Activated T-helper 1 cell treated with anti-CD3 and anti-CD28 coated beads, Interleukin-12 subunit alpha, Interleukin-12 subunit beta, Interleukin-2, Interleukin-4 antibody, amounts not matched to agents 30 ng/mL and 10 ng/mL and 1 ng/mL, durations not matched to agents 14 hours and 24 hours and 36 hours (primary cell): ENCODE data around the gene SNX12. TPM values are rescaled to one million over a fixed set of nuclear protein-coding genes. Genes with fewer than 3 reads are reported as not detected.
"Not testable (repeated sequence)": the region's sequence is repeated elsewhere in the genome, so short reads cannot be mapped to it uniquely, and the experiment has no call there.

Experiments
- DNase-seq: peaks from one replicate; pipeline ENCODE4 v3.0.0; 2021; ENCODE audit warnings: low spot score
- H3K27ac Mint-ChIP-seq: one replicate; pipeline ENCODE4 v1.8.0; 2021; ENCODE audit warnings: mild to moderate bottlenecking, mixed read lengths
- H3K27me3 Mint-ChIP-seq: one replicate; pipeline ENCODE4 v1.8.0; 2022; ENCODE audit warnings: mild to moderate bottlenecking, moderate library complexity, mixed read lengths; ENCODE audit not compliant: insufficient read depth
- H3K36me3 Mint-ChIP-seq: one replicate; pipeline ENCODE4 v1.8.0; 2021; ENCODE audit warnings: low read depth, mixed read lengths
- H3K4me1 Mint-ChIP-seq: one replicate; pipeline ENCODE4 v1.8.0; 2021; ENCODE audit warnings: low read depth, mixed read lengths
- H3K4me3 Mint-ChIP-seq: one replicate; pipeline ENCODE4 v1.8.0; 2021; ENCODE audit warnings: mild to moderate bottlenecking, moderate library complexity, mixed read lengths
- H3K9me3 Mint-ChIP-seq: one replicate; pipeline ENCODE4 v1.8.0; 2021; ENCODE audit warnings: mixed read lengths
- intact Hi-C: fragments of 100-400 bp; cut with micrococcal nuclease; formaldehyde crosslinking; loops from one replicate; pipeline ENCODE4 v1.15.1; 2024
- total RNA-seq: library from RNA; stranded (reverse); gene quantifications from 2 replicates; pipeline ENCODE4 v1.2.3, GENCODE V29; 2022

Gene SNX12
- total RNA-seq, 1 donor from 2014 or later = 47.9 TPM

DNA sequence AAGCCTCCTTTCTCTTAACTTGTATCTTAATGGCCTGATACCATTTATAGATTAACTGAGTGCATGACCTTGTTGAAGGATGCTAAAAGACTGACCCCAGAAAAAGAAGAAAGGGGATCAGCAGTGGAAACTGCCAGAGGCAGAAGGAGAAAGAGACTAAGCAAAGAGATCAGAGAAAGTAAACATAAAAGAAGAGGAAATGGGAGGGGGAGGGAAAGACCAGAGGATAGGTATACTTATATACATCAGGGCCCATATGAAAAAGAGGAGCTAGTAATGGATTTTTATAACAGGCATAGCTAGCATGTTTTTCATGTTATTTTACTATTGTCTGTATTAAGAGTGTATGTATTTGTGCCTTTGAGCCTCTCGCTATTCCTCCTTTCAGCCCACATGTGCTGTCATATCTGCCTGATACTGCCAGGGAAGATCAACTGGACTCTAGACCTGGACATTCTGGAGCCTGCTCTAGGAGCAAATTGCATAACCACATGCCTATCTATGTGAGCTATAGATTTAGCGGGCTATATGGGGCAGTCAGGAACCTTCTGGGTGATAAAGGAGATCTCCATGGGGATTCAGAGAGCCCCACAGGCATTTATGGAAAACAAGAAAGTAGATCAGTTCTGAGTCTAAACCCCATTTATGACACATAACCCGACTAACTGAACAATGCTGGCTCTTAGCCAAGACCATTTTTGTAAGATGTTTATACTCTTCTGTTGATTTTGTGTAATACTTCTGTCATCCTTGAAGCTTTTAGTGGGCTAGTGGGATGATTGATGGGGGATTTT lies 13.4 kb upstream of the SNX12 start:
- H3K9me3 Mint-ChIP-seq = no peaks in the 10 kb centered on the region
- DNase-seq = no peak
- intact Hi-C loops = no loop called here
- H3K4me1 Mint-ChIP-seq = no peaks in the 10 kb centered on the region
- no peak overlapping the region for H3K4me3 Mint-ChIP-seq
- H3K36me3 Mint-ChIP-seq = no peaks in the 10 kb centered on the region
- no peak overlapping the region for H3K27ac Mint-ChIP-seq
- H3K27me3 Mint-ChIP-seq = peaks cover 5% of the 10 kb centered on the region

DNA sequence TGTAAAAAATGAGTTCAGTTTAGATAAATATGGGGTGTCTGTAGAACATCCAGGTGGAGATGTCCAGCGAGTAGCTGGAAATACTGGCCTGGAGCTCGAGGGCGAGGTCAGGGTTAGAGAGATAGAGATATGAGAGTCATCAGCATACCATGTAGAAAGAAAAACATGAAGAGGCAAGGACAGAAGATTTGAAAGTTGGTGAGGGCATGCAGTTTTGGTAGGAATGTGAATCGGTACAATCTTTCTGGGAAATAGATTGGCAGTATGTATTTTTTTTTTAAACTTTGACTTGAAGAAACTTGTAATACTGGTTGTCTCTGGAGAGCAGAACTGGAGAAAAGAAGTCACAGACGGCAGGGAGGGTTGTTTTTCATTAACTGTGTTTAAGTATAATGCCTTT lies 2.4 kb upstream of the SNX12 start:
- intact Hi-C loops = no loop called here
- no peak overlapping the region for H3K4me3 Mint-ChIP-seq
- no peak overlapping the region for H3K27ac Mint-ChIP-seq
- H3K36me3 Mint-ChIP-seq = peaks cover 7% of the 10 kb centered on the region
- peaks cover 11% of the 10 kb centered on the region for H3K27me3 Mint-ChIP-seq
- DNase-seq = no peak
- H3K4me1 Mint-ChIP-seq = peaks cover 15% of the 10 kb centered on the region
- H3K9me3 Mint-ChIP-seq = no peaks in the 10 kb centered on the region

DNA sequence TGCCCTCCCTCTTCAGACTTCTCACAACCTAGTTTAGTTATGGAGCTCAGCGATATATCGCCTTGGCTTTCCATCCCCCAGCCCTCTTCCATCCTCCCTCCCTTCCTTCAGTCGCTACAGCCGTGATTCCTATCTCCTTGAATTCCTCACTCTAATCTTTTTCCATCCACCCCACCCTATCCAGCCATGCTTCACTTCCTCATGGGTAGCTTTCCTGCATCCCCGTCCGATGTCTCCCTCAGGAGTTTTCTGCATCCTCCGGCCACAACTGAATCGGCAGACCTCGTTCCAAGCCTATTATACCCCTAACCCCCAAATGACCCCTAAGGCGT lies 456 bp downstream of the SNX12 start:
- Mint-ChIP-seq H3K4me1 (peaks cover 22% of the 10 kb centered on the region), H3K36me3 (peaks cover 17% of the 10 kb centered on the region), H3K9me3 (no peaks in the 10 kb centered on the region), H3K27ac (peak overlapping the region; percentile 96), H3K27me3 (peaks cover 4% of the 10 kb centered on the region), H3K4me3 (peak overlapping the region; percentile 98)
- DNase-seq = no peak
- intact Hi-C loops = loop anchor here (1.0 to 5.0 kb wide), 9 partner anchors 28 to 299 kb away; partner anchors contain the start of genes FOXO4, IL2RG, MED12 and NONO

DNA sequence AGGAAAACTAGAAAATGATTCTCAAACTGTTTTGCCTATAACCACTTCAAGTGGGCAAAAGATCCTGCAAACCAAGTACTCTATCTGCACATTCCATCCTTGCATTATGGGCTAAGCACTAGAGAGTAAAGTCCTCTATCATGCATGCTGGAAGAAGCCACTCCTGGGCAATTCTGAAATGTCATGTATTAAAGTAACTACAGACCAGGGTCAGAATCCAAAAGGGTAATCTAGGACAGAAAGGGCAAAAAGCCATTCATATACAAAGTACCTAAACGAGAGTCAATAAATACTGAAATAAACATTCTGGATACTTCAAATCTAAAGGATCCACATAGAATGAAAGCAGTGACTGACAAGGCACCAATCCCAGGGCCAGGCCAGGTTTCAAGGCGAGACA lies 1.0 kb downstream of the SNX12 start:
- H3K4me3 Mint-ChIP-seq = peak overlapping the region; percentile 98
- H3K36me3 Mint-ChIP-seq = peaks cover 19% of the 10 kb centered on the region
- H3K27ac Mint-ChIP-seq = peak overlapping the region; percentile 96
- DNase-seq = no peak
- no peaks in the 10 kb centered on the region for H3K27me3 Mint-ChIP-seq
- H3K9me3 Mint-ChIP-seq = no peaks in the 10 kb centered on the region
- intact Hi-C loops = loop anchor here (5.0 kb wide), 1 partner anchor 130 kb away; no protein-coding TSS in a partner anchor
- peaks cover 22% of the 10 kb centered on the region for H3K4me1 Mint-ChIP-seq

DNA sequence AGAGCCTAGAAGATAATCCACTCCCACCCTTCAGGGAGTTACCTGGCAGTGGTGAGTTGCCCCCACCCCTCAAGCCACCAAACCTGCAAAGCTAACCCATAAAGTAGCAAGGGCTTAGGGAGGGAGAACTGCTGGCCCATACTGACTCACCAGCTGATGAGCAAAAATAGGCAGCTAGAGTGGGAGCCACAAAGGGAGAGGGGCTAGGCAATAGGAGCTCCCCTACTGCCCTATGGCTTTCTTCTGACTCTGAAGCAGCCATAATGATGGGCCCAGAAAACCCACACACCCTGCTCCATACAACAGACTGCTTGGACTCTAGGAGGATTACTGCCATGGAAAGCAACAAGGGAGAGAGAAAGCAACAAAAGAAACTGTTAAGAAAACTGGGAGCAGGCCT lies 8.0 kb downstream of the SNX12 start:
- Mint-ChIP-seq H3K27me3 (no peaks in the 10 kb centered on the region), H3K4me3 (no peak overlapping the region), H3K27ac (no peak overlapping the region), H3K9me3 (no peaks in the 10 kb centered on the region), H3K4me1 (peaks cover 32% of the 10 kb centered on the region), H3K36me3 (peaks cover 36% of the 10 kb centered on the region)
- intact Hi-C loops = no loop called here
- no peak for DNase-seq

DNA sequence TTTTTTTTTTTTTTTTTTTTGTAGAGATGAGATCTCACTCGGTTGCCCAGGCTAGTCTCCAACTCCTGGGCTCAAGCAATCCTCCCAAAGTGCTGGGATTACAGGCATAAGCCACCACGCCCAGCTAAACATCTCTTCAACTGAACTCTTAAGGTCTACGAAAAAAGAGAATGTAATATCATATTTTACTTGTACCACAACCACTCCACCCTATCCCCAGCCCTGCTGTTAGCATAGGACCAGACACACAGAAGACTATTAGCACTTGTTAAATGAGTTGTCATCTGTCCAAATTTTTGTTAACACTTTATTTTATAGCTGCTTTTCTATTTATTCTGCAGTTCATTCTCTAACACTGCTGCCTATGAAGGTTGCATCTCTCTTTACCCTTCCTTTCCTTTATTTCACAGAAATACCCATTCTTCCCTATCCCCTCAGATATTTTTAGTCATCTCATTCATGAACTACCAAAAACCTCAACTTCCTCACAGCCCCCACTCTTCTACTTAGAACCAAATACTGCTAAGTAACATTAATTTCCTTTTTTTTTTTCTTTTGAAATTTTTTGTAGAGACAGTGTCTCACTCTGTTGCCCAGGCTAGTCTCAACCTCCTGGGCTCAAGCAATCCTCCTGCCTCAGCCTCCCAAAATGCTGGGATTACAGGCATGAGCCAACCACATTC lies 10.1 kb downstream of the SNX12 start:
- intact Hi-C loops = no loop called here
- H3K27me3 Mint-ChIP-seq = no peaks in the 10 kb centered on the region
- H3K9me3 Mint-ChIP-seq = no peaks in the 10 kb centered on the region
- H3K27ac Mint-ChIP-seq = peak overlapping the region; percentile 25
- no peak for DNase-seq
- peaks cover 31% of the 10 kb centered on the region for H3K36me3 Mint-ChIP-seq
- no peak overlapping the region for H3K4me3 Mint-ChIP-seq
- peaks cover 24% of the 10 kb centered on the region for H3K4me1 Mint-ChIP-seq

DNA sequence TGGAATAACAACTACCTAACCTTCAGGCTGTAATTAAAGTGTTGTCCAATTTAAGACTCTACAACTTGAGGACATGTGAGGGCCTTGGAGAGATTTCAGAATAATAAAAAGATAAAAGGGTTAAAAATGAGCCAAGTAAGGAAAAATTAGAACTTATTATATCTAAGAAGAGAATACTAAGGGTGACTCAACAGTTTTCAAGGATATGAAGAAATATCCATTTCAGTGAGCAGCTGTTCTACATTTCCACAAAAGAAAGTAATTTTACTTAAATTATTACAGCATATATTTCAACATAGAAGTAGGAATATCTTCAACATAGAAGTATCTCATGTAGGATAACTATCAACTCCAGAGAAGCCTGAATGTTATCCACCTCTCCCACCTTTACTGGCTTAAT lies 11.3 kb downstream of the SNX12 start:
- Mint-ChIP-seq H3K4me3 (no peak overlapping the region), H3K27ac (no peak overlapping the region), H3K27me3 (no peaks in the 10 kb centered on the region), H3K36me3 (peaks cover 27% of the 10 kb centered on the region), H3K4me1 (peaks cover 24% of the 10 kb centered on the region), H3K9me3 (no peaks in the 10 kb centered on the region)
- intact Hi-C loops = no loop called here
- no peak for DNase-seq

DNA sequence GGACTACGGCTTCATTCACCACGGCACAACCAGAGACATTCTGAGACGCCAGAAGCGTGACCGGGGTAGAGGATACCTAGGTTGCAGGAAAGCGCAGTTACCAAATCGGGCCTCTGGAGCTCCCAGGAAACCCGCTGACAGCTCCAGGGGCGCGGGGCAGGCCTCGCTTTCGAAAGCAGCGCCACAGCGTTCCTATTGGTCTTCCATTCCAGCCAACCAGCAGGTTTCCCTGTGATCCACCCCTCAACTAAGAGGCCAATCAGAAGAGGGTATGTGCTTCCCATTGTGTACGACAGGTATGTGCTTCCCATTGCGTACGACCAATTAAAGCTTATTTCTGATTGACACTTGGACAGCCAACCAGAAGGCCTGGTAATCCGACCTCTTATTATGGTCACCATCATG lies 14.9 kb downstream of the SNX12 start:
- H3K27ac Mint-ChIP-seq = no peak overlapping the region
- H3K4me1 Mint-ChIP-seq = peaks cover 4% of the 10 kb centered on the region
- H3K27me3 Mint-ChIP-seq = no peaks in the 10 kb centered on the region
- intact Hi-C loops = no loop called here
- peak overlapping the region; percentile 39 for H3K4me3 Mint-ChIP-seq
- no peak for DNase-seq
- no peaks in the 10 kb centered on the region for H3K9me3 Mint-ChIP-seq
- H3K36me3 Mint-ChIP-seq = peaks cover 14% of the 10 kb centered on the region

DNA sequence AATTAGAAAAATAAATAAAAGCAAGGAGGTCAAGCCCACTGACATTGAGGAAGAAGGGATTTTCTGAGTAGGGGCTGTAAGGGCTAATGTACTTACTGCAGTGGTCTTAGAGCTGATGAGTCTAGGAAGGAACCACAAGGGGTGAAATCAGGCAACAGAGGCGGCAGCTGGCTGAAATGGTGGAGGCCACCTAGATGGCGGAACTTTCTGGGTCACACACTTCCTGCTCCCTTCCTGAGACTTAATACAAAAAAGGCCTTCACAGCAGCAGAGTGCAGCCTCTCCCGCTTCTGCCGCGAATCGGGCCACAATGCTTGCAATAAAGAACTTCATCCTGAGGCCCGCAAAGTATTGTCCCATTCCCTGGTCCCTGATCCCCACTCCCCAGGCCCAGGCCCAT lies 15.4 kb downstream of the SNX12 start:
- Mint-ChIP-seq H3K27me3 (no peaks in the 10 kb centered on the region), H3K9me3 (no peaks in the 10 kb centered on the region), H3K36me3 (peaks cover 9% of the 10 kb centered on the region), H3K4me3 (peak overlapping the region; percentile 39), H3K4me1 (no peaks in the 10 kb centered on the region), H3K27ac (no peak overlapping the region)
- intact Hi-C loops = no loop called here
- no peak for DNase-seq

DNA sequence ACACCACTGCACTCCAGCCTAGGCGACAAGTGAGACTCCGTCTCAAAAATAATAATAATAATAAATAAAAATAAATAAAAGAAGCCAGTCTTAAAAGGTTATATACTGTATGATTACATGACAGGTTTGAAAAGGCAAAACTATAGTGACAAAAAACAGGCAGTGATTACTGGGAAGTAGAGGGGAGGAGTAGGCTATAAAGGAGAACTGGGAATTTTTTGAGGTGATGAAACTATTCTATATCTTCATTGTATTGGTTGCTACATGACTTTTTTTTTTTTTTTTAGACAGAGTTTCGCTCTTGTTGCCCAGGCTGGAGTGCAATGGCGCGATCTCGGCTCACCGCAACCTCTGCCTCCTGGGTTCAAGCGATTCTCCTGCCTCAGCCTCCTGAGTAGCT lies 20.2 kb downstream of the SNX12 start:
- H3K9me3 Mint-ChIP-seq, H3K36me3 Mint-ChIP-seq, H3K4me3 Mint-ChIP-seq, intact Hi-C loops, H3K27ac Mint-ChIP-seq, H3K4me1 Mint-ChIP-seq, H3K27me3 Mint-ChIP-seq, DNase-seq: not testable (repeated sequence)

DNA sequence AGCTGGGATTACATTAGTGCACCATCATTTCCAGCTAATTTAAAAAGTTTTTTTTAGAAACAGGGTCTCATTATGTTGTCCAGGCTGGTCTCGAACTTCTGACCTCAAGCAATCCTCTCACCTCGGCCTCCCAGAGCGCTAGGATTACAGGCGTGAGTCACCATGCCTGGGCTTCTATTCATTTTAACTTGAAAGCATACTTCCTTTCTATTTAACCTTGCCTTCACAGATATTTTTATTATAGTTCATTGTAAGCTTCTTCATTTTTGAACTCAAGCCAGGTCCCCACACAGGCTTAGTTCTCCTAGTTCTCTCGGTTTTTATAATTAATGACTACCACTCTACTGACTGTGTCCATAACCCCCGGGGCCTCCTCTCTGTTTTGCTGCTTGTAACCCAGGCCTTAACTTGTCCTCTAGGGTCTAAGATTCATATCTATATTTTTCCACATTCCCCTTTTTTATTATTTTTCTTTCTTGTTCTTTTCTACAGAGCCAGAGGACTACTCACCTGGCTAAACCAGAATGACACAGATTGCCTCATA lies 50.7 kb downstream of the SNX12 start:
- no peaks in the 10 kb centered on the region for H3K36me3 Mint-ChIP-seq
- intact Hi-C loops = no loop called here
- no peaks in the 10 kb centered on the region for H3K9me3 Mint-ChIP-seq
- no peaks in the 10 kb centered on the region for H3K4me1 Mint-ChIP-seq
- no peak for DNase-seq
- no peak overlapping the region for H3K27ac Mint-ChIP-seq
- H3K27me3 Mint-ChIP-seq = no peaks in the 10 kb centered on the region
- H3K4me3 Mint-ChIP-seq = no peak overlapping the region
